ENCODE data around the gene LDLRAD4.
"Not testable (repeated sequence)": the region's sequence is repeated elsewhere in the genome, so short reads cannot be mapped to it uniquely, and the experiment has no call there.

LDLRAD4 gene

DNA sequence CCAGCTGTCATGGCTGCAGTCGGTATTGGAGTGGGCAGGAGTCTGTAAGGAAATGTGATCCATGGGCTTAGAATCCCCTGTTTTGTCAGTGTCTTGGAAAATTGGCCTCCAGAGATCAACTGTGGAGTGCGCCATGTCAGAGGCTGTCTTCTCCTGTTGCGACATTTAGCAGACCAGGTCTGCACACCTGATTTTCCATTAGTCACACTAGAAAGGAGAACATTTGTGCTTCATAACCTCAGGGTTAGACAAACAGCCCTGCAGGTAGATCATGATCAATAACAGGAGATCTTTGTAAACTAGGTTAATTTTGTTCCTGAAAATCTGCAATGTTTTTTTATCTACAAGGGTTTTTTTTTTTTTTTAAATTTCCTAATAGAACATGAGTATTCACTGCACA is 28.0 kb downstream of the LDLRAD4 start:
- no peak for DNase-seq (ENCODE audit: low read depth in 2 of 2)

DNA sequence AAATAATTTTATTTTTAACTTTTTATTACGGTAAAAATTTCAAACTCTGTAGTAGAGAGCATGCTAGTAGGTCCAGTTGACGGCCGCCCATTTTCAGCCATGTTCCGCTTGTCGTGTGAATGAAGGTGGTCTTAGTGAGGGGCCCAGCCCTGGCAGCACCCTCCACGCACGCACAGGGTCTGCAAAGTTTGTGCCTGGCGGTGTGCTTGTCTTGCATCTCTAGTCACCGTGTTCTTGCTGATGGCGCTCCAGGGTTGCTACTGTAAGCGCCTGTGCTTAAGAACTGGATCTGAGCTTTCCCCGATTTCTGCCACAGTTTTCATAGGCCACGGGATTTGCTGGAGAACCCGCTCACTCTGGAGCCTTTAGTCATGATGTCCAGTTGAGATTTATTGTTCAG is 28.9 kb downstream of the LDLRAD4 start:
- DNase-seq (ENCODE audit: low read depth in 2 of 2) = no peak

DNA sequence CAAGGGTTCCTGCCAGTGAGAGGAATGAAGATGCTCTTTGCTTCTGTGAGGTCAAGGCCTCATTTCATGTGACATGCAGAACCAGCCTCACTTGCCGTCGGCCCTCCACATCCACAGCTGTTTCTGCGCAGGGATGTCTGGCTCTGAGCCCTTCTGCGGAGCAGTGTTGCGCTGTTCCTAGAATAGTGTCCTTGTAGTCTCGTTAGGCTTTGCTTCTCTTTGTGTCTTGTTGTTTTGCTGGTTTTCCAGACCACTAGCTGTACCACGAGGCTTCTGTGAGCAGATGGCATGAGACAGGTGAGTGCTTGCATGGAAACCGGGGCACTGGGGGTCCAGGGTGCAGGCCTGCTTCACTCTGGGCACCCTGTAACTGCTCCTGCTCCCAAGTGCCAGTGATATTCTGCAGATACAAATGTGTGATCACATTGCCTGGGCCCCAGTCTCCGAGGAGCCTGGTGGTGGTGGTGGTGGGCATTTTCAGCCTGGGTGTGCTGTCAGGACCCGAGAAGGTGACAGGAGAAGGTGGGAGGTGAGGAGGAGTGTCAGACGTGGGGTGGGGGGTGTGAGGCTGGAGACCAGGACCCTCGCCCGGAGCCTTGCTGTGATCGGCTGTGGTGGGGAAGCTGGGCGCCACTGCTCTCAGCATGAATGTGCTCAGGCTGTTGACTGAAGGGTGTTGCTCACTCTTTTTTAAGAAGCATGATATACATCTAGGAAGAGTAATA is 34.3 kb downstream of the LDLRAD4 start:
- no peak for DNase-seq (ENCODE audit: low read depth in 2 of 2)

DNA sequence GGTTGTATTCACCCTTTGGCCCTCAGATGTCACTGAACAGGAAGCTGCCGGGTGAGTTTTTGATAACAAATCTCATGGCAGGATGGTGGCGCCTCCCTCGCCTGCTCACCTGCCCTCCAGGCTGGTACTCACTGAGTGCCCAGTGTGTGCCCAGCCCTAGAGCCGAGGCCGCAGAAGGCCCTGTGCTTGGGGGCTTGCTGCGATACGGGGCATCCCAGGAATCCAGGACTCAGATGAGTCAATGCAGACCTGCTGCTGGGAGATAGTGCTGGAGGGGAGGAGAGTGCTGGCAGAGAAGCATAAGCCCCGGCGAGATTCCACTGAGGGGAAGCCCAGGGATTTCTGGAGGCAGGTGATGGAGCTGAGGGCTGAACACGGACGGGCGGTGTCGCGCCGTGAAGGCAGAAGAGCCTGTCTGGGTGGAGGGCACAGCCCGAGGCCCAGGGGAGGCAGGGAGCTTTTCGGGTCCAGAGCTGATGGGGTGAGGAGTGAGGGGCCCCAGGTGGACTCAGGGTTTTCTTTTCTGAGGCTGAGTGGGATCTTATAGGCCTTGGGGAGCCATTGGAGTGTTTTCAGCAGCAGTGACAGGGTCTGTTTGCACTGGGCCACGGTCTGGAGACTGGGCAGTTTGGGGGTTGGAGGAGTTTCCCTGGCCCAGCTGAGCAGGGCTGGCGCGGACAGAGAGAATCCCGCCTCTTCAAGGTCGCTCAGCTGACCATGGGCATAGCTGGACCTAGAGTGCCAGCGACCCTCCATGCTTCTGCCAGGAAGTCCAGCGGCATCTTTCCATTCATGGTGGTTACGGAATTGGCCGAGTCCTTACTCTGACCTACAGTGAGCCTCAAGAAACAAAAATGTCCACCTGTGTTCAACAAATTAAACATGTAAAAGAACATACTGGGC is 35.5 kb downstream of the LDLRAD4 start:
- DNase-seq (ENCODE audit: low read depth in 2 of 2) = no peak

DNA sequence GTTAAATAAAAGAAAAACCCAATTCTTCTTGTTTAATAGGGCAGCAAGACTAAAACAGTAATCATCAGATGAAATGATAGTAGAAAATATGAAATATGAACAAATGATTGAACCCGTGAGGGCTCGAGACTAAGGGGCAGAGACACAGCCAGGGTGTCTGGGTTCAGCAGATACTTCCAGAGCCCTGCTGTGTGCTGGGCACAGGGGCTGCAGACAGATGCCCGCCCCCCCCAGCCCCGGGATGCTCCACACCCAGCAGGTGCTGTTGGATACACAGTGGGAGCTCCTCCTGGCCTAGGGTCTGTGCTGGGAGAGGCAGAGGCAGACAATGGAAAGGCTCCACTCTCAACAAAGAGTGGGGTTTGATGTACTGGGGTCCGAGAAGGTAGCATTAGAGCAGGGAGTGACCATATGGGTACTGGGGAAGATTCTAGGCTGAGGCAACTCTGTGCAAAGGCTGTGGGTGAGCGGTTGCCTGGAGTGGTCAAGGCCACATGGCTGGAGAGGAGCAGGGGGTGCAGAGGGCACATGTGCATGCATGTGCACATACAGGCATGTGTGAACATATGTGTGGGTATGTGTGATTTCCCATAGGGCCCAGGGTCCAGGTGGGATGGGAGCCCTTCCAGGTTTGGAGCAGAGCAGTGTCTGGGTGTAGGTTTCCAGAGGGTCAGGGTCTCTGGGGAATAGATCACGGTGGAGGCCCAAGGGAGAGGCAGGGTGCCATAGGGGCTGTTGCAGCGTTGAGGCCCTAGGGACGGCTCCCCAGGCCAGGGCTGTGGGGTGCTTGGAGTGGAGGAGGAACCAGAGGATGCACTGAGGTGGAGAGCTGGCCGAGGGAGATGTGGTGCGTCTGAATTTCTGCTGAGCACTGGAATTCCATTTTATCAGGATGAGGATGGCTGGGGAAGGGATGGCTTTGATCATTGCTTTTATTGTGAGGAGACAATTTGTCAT is 36.7 kb downstream of the LDLRAD4 start:
- DNase-seq (ENCODE audit: low read depth in 2 of 2) = no peak

DNA sequence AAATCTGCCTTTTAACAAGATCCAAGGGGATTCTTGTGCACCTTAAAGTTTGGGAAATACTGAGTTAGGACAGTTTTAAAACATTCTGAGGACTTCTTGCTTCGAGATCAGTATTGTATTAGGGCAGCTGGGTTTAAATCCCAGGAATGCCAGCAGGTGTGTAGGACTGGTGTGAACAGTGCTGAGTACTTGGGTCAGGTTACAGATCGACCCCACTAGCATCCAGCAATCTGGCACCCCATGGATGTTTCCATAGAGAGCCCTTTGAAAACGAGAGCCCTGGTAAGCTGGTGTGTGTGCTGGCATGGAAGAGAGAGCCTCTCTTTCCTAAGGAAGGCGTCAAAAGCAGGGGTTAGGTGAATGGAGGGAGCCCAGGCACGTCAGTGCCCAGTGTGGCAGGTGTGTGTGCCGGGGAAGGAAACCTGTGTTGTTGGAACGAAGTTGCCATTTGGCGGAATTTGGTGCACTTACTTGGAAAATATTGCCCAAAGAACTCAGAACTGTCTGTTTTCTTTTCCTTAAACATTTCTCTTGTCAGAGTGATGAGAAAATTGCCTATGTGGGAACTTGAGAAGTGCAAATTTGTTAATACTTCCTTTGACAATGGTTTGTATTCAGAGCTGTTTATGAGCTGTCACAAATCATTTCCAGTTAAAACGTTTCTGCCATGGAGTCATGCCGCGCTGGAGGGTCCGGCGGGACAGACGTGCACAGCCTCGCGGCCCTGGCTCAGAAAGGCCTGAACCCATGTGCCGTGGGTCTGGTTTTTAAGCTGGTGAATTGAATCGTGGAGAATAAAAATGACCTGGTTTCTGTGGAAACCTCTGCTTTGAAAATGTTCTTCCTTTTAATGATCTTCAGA is 38.1 kb downstream of the LDLRAD4 start:
- DNase-seq (ENCODE audit: low read depth in 2 of 2) = no peak

DNA sequence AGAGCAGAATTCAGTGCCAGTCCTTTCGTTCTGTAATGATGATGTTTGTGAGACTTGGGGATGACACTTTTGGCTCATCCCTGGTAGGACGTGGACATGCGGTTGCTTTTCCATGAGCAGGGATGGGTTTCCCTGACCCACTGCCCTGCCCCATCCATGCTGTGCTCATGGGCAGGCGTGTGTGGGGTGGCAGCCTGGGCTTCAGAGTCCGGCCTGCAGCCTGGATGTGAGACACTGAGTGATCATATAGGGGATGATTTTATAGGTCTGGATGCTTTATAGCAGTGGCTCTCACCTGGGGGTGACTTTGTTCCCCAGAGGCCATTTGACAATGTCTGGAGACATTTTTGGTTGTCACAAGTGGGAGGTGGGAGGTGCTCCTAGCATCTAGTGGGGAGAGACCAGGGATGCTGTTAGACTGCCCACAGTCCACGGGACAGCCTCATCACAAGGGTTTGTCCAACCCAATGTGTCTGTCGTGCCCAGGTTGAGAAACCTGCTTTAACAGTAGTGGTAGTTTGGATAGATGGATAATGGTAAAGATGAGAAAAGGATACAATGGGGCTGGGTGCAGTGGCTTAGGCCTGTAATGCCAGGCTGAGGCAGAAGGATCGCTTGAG is 38.9 kb downstream of the LDLRAD4 start:
- no peak for DNase-seq (ENCODE audit: low read depth in 2 of 2)

DNA sequence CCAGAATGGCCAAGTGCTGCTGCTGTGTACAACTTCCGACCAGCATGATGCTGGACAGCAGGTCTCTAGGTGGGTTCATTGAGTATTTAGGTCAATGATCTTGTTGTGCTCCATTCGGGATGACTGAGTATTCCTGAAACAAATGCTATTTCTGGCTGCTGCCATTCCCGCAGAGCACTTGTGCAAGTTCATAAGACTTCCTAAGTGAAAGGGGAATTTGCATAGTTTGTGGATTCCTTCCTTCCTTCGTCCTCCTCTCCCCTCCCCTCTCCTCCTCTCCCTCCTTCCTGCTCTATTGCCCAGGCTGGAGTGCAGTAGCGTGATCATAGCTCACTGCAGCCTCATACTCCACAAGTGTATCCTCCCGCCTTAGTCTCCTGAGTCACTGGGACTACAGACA is 40.4 kb downstream of the LDLRAD4 start:
- DNase-seq (ENCODE audit: low read depth in 2 of 2) = no peak

DNA sequence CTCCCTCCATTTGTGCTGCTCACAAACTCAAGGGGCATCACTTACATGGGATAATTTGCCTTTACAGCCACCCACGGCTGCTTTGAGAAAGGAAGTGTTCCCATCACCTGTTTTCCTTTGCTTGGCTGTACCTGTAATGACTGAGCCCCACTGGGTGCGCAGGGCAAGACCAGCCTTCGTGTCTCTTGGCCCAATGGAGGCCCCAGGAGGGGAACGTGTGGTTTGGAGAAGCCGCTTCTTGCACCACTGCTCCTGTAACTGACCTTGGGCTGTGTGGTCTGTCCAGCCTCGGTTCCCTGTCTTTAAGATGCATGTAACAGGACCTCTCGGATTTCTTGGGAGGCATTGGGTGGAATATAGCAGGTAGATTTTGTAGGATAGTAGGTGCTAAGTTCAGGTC is 41.1 kb downstream of the LDLRAD4 start:
- no peak for DNase-seq (ENCODE audit: low read depth in 2 of 2)

- no peak for DNase-seq (ENCODE audit: low read depth in 2 of 2)
Observed at GRCh38 chr18:13260197-13260934, 41.8 kb downstream of the LDLRAD4 start.

DNA sequence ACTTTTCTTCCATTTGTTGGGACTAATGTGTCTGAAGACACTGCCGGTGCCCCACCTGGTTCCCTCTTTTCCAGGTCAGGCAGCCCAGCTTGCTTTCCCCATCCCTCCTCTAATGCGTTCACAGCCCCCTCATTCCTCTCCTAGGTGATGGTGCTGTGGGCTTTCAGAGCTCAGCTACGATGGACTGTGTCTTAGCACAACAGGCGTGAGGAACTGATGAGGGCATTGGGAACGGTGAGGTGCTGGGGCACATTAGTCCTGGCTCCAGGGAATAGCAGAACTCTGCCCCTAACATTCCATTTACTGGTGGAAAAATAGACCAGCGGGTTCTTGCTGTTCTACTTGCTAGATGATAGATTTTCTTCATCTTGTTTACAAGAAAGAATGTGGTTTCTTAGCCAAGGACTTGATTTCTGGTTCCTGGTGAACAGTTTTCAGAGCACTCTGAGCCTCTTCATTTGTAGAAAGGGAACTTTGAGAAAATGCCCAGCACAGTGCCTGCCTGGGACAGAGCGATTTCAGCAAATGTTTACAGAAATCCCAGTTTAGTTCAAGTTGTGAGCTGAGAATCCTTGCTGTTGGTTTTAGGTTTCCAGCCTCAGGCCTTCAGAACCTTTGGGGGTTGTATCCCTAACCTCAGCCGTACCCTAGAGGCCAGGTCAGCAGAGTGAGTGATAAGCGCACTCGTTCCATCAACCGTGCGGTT is 42.5 kb downstream of the LDLRAD4 start:
- DNase-seq (ENCODE audit: low read depth in 2 of 2) = no peak

- no peak for DNase-seq (ENCODE audit: low read depth in 2 of 2)
Observed at GRCh38 chr18:13261661-13262357, 43.2 kb downstream of the LDLRAD4 start.

- not testable (repeated sequence) for DNase-seq (ENCODE audit: low read depth in 2 of 2)
Observed at GRCh38 chr18:13262358-13262680, 43.8 kb downstream of the LDLRAD4 start.

DNA sequence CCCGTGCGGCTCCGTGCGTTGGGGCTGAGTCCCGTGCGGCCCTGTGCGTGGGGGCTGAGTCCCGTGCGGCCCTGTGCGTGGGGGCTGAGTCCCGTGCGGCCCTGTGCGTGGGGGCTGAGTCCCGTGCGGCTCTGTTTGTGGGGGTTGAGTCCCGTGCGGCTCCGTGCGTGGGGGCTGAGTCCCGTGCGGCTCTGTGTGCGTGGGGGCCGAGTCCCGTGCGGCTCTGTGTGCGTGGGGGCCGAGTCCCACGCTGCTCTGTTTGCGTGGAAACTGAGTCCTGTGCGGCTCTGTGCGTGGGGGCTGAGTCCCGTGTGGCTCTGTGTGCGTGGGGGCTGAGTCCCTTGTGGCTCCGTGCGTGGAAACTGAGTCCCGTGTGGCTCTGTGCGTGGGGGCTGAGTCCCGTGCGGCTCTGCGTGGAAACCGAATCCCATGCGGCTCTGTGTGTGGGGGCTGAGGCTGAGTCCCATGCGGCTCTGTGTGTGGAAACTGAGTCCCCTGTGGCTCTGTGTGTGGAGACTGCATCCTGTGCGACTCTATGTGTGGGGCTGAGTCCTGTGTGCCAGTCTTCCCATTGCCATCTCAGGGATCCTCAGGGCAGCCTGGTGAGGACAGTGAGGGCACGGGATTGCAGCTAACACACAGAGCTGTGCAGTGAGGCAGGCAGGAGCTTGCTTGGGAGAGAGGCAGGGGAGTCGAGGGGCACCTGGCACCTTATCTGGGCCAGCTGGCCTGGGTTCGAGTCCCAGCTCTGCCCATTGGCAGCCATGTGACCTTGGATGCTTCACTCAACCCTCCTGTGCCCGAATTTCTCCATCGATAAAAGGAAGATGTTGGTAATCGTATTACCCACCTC is 44.5 kb downstream of the LDLRAD4 start:
- DNase-seq (ENCODE audit: low read depth in 2 of 2) = no peak

DNA sequence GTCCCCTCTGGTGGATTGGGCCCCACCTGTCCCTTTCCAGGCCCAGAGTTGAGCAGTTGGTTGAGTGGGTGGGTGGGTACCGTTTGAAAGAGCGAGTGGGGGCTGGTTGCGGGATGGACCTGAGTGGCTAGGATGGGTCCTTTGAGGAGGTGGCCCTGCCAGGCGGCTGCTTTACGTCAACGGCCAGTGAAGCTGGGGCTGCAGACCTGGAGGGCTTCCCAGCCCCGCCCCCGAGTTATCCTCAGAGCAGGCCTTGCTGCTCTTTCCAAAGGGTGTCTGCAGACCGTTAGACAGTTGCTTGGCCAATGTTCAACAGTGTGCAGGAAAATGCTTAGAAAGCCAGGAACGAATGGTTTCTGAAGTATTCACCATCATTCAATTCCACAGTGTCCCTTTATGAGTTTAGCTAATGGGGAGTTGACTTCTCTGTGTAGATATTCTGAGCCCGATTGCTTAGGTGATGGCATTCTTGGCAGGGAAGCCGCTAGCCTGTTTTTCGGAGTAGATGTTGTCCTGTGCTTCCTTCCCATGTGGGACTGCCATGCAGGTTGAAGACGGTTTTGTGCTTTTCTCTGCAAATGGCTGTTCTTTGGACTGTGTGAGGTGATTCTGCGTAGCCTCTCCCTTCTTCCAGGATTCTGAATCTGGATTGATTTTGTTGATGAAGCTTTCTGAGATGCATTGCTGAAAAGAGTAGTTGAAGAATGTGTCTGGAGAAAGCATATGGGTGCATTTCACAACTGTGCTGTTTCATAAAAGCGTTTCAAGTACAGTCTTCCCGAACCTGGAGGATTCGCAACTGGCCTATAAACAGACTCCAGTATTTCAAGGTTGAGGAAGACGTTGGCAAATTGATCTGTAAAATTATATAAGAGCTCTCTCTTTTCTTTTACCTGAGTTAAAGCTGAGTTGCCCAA is 45.8 kb downstream of the LDLRAD4 start:
- DNase-seq (ENCODE audit: low read depth in 2 of 2) = no peak

- no peak for DNase-seq (ENCODE audit: low read depth in 2 of 2)
Observed at GRCh38 chr18:13265008-13265910, 46.7 kb downstream of the LDLRAD4 start.
